Uterus (tissue), 2 donors: ENCODE measurements around the gene TSPAN9.

Experiments used
- POLR2A ChIP-seq, 2 donors: fragments of 450-650 bp; IDR thresholded peaks; one replicate each; pipeline ENCODE4 v1.6.1; 2016; ENCODE audit warnings: antibody characterized with exemption in 2 of 2, mild to moderate bottlenecking in 1 of 2, moderate library complexity in 1 of 2
- TF ChIP-seq, protein P1 (sequence below), 4 experiments: fragments of 200-600 bp in 2 of 4; fragments of 450-650 bp in 2 of 4; sonication (generic) in 2 of 4; IDR thresholded peaks; one replicate each; pipeline ENCODE4 v1.5.1; 2016 to 2019; ENCODE audit warnings: antibody characterized with exemption in 4 of 4, mild to moderate bottlenecking in 2 of 4, moderate library complexity in 1 of 4

GRCh38 chr12:3187846-3188770, 110.9 kb downstream of the TSPAN9 start:
- TF ChIP-seq, protein P1, sequence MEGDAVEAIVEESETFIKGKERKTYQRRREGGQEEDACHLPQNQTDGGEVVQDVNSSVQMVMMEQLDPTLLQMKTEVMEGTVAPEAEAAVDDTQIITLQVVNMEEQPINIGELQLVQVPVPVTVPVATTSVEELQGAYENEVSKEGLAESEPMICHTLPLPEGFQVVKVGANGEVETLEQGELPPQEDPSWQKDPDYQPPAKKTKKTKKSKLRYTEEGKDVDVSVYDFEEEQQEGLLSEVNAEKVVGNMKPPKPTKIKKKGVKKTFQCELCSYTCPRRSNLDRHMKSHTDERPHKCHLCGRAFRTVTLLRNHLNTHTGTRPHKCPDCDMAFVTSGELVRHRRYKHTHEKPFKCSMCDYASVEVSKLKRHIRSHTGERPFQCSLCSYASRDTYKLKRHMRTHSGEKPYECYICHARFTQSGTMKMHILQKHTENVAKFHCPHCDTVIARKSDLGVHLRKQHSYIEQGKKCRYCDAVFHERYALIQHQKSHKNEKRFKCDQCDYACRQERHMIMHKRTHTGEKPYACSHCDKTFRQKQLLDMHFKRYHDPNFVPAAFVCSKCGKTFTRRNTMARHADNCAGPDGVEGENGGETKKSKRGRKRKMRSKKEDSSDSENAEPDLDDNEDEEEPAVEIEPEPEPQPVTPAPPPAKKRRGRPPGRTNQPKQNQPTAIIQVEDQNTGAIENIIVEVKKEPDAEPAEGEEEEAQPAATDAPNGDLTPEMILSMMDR (IDR thresholded peaks at IDR 0.05), result no peak
- TF ChIP-seq POLR2A (IDR thresholded peaks at IDR 0.05), result no peak
